Ammon's horn (tissue), 1 donor: Measurements from ENCODE around the gene C12orf54.
A peak's percentile ranks its signal among the peaks of the same experiment; 100 is the strongest.
"Not testable (repeated sequence)": the region's sequence is repeated elsewhere in the genome, so short reads cannot be mapped to it uniquely, and the experiment has no call there.

Experiments
- DNase-seq: peaks from one replicate; pipeline ENCODE4 v3.0.0-alpha.2; 2016; ENCODE audit warnings: low spot score

Gene C12orf54

DNA sequence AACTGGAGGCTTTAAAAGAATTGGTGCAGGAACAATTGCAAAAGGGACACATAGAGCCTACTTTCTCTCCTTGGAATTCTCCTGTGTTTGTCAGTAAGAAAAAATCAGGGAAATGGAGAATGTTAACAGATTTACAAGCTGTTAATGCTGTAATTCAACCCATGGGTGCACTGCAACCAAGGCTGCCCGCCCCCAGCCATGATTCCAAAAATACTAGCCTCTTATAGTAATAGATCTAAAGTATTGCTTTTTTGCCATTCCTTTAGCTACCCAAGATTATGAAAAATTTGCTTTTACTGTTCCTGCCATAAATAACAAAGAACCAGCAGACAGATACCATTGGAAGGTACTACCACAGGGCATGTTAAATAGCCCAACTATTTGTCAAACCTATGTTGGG is 27.8 kb downstream of the C12orf54 start:
- no peak for DNase-seq

DNA sequence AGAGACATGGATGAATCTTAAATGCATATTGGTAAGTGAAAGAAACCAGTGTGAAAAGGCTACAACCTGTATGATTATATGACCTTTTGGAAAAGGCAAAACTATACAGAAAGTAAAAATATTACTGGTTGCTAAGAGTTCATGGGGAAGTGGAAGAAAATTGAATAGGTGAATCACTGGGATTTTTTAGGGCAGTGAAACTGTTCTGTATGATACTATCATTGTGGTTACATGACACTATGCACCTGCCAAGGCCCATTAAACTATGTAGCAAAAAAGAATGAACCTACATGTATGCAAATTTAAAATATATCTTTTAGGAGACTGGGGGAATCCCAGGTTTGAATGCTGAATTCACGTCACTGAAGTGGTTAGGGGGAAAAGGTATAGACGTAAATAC is 30.6 kb downstream of the C12orf54 start:
- DNase-seq, result no peak

DNA sequence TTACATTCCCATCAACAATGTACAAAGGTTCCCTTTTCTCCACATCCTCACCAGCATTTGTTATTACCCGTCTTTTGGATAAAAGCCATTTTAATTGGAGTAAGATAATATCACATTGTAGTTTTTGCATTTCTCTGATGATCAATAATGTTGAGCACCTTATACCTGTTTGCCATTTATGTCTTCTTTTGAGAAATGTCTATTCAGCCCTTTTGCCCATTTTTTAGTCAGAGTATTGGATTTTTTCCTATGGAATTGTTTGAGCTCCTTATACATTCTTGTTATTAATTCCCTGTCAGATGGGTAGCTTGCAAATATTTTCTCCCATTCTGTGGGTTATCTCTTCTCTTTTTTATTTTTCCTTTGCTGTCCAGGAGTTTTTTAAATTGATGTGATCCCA is 32.4 kb downstream of the C12orf54 start:
- DNase-seq, result no peak

DNA sequence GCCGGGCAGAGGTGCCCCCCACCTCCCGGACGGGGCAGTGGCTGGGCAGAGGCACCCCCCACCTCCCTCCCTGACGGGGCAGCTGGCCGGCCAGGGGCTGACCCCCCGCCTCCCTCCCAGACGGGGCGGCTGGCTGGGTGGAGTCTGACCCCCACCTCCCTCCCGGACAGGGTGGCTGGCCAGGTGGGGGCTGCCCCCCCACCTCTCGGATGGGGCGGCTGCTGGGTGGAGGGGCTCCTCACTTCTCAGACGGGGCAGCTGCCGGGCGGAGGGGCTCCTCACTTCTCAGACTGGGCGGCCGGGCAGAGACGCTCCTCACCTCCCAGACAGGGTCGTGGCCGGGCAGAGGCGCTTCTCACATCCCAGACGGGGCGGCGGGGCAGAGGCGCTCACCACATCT is 38.1 kb downstream of the C12orf54 start:
- not testable (repeated sequence) for DNase-seq

DNA sequence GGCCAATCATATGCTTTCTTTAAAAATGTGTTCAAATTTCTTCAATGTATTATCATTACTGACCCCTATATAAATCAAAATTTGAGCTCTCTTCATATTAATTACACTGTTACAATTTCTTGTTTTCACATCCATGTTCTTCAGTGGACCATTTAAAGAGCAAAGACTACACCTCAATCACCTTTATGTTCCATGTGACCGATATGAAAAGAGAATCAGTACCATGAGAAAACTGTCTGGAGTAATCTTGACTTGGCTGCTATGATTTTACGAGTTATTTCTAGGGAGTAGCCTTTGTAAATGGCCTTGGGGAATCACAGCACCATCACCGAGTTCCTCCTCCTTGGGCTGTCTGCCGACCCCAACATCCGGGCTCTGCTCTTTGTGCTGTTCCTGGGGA is 43.0 kb downstream of the C12orf54 start, which contains the start of gene OR8S1:
Gene OR8S1 (plus strand): TSS at position 301 of the 400 bp plus-strand sequence. CDS start 0 bp downstream, at position 301.
- DNase-seq, result no peak

DNA sequence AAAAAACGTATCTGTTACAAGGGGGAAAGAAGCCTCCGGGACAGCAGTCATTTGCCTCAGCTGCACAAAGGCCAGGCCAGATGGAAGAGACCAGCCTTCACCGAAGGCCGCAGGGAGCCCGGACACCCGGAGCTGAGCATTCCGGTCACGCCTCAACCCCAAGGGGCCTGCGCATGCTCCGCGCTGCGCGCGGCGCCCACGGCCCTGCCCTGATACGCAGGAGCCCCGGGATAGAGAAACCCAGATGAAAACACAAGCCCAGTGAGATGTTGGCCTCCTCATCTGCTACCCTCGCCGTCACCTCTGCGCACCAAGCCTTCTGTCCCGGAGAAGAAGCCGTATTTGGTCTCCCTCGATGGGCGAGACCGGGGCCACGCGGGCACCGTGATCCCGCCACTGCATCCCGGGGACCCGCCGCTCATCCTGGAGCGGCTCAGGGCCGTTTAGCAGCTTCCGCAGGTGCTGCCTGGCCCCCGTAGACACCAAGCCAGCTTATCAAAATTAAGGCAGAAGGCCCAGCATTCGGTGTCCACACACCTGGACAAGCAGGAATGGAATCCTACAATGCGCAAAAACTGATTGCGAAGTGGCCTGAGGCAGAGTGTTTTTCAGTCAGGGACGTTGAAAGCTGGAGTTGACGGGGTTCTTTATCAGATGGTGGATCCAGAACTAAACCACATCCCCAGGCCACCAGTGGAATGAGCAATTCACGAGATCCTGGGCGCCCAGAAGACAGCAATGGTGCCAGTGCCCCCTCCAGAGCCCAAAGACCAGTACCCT is 45.8 kb downstream of the C12orf54 start:
- DNase-seq, result no peak

DNA sequence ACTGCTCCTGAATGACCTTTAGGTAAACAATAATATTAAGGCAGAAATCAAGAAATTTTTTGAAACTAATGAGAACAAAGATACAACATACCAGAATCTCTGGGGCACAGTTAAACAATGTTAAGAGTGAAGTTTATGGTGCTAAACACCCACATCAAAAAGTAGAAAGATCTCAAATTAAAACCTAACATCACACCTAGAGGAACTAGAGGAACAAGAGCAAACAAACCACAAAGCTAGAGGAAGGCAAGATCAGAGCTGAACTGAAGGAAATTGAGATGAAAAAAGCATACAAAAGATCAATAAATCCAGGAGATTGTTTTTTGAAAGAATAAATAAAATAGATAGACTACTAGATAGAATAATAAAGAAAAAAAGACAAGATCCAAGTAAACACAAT is 50.3 kb downstream of the C12orf54 start:
- no peak for DNase-seq

DNA sequence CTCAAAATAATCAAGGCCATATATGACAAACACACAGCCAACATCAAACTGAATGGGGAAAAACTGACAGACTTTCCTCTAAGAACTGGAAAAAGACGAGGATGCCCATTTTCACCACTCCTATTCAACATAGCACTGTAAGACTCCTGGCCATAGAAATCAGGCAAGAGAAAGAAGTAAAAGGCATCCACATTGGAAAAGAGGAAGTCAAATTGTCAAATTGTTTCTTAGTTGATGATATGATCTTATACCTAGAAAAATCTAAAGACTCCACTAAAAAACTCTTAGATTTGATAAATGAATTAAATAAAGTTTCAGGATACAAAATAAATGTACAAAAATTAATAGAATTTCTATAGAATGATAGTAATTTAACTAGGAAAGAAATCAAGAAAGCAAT is 54.3 kb downstream of the C12orf54 start:
- DNase-seq, result no peak

DNA sequence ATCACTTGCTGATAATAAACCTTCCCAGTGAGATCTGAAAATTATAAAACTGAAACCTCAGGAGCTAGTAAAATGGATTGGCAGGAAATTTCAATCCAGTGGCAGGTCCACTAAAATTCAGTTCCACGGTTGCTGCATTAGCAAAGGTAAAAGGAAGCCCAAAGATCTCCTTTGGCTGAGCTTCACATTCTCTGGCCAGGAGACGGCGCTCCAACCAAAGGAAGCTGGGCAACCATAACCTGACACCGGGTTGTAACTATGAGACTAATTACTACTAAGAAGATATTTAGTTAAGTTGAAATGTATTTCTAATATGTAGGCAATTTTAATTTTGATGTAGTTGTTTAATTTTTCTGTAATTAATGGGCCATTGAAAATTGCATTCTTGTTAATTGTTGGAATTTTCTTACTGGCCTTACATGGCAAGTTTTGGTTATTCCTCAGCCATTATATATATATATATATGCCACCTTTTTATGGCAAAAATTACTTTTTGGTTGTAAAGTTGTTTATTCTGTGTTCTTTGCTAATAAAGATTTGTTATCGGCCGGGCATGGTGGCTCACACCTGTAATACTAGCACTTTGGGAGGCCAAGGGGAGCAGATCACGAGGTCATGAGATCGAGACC is 60.1 kb downstream of the C12orf54 start:
- peak; percentile 33 for DNase-seq

DNA sequence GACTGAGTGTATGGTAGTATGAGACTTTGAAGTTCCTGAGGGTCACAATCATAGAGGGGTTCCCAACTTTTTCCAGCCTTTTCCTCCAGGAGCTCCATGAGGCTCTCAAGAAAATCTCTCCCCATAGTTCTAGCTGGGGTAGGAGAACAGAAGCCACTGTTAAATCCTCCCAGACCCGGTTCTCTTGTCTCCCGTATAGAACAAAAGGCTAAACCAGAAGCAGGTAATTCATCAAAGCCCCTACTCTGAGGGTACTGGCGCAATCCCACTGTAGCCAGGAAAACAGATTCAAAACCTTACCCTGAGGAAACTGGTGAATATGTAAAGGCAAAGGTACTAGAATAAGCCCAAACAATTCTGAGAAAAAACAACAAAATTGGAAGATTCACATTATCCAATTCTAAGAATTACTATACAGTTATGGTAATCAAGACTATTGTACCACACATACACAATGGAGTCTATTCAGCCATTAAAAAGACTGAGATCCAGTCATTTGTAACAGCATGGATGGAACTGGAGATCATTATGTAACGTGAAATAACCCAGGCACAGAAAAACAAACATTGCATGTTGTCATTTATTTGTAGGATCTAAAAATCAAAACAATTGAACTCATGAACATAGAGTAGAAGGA is 63.7 kb downstream of the C12orf54 start:
- no peak for DNase-seq
